Measurements from ENCODE around the gene ATXN7. TPM values are rescaled to one million over a fixed set of nuclear protein-coding genes. Genes with fewer than 3 reads are reported as not detected.

ATXN7 gene
- polyA plus RNA-seq, 1 experiment: 10.7 TPM

DNA sequence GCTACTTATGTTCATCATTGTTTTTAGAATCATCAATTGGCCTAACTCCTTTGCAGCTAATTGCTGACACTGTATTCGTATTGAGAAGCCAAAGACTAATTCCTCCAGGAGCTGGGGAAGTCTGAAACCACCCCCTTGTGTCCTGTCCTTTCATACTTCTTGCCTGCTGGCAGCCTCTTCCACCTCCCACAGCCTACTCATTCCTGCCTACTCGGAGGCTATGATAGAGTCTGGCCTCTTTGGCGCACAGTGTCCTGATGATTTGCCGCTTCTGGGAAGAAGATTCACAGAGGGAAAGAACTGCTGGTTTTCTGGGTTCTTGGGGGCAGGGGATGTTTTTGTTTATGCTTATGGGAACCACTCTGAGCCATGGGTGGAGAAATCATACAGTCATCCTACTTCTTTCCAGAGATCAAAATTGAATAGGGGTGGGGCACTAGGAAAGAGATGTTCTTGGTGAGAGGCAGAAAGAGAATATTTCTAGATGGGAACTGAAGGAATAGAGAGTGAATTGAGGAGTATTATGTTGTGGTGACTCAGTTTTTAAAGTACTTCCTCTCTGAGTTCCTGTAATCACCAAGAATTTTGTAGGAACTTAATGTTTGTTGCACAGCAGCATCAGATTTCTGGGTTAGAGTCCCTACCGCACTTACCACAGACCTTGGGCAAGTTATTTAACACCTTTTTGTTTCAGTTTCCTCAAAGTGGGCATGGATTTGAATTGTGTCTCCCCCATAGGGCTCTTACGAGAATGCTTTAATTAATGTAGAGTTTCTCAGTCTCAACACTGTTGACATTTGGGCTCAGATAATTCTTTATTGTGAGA is 70.6 kb downstream of the ATXN7 start:
- DNase-seq (ENCODE audit: low read depth, low spot score): no peak
- ChIA-PET CTCF (interaction anchor here (1.8 kb wide), 1 partner anchor 13 kb away, joined by 4 read pairs; no protein-coding TSS in a partner anchor), POLR2A (interaction anchor here (0.7 kb wide), 1 partner anchor 13 kb away, joined by 4 read pairs; no protein-coding TSS in a partner anchor)
- Histone ChIP-seq H3K27ac (ENCODE audit: low read depth, low read length) (no peak overlapping the region), H3K27me3 (ENCODE audit: control insufficient read depth, insufficient read depth, low read length) (no peaks in the 10 kb centered on the region), H3K4me3 (ENCODE audit: low read depth, low read length) (no peak overlapping the region), H3K9me3 (ENCODE audit: control insufficient read depth, insufficient read depth, low read length) (no peaks in the 10 kb centered on the region)
- TF ChIP-seq, protein P1, sequence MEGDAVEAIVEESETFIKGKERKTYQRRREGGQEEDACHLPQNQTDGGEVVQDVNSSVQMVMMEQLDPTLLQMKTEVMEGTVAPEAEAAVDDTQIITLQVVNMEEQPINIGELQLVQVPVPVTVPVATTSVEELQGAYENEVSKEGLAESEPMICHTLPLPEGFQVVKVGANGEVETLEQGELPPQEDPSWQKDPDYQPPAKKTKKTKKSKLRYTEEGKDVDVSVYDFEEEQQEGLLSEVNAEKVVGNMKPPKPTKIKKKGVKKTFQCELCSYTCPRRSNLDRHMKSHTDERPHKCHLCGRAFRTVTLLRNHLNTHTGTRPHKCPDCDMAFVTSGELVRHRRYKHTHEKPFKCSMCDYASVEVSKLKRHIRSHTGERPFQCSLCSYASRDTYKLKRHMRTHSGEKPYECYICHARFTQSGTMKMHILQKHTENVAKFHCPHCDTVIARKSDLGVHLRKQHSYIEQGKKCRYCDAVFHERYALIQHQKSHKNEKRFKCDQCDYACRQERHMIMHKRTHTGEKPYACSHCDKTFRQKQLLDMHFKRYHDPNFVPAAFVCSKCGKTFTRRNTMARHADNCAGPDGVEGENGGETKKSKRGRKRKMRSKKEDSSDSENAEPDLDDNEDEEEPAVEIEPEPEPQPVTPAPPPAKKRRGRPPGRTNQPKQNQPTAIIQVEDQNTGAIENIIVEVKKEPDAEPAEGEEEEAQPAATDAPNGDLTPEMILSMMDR (IDR thresholded peaks at IDR 0.05; ENCODE audit: low read depth, low read length): no peak

DNA sequence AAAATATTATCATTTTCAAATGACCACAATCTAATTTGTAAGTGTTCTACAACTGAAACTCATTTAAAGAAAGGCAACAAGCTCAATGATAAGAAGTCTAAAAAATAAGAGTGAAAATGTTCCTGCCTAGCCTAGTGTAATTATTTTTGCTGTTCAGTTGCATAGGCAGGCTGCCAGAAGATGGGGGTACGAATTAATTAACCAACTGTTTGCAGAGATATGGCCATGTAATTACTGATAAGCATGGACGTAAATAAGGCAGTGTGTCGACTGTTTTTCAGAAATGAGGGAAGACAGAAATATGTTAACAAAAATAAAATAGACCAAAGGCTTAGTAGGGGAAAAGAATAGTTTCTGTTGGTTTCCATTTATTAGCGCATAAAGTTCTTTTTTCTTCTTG is 73.3 kb downstream of the ATXN7 start:
- no peaks in the 10 kb centered on the region for H3K27me3 ChIP-seq (ENCODE audit: control insufficient read depth, insufficient read depth, low read length)
- peaks cover 3% of the 10 kb centered on the region; the same call in 1 of the 2 replicates for H3K9me3 ChIP-seq (ENCODE audit: control insufficient read depth, insufficient read depth, low read length)
- CTCF ChIA-PET: interaction anchor here (1.2 kb wide), 1 partner anchor 25 kb away, joined by 5 read pairs; no protein-coding TSS in a partner anchor
- H3K27ac ChIP-seq (ENCODE audit: low read depth, low read length): no peak overlapping the region
- H3K4me3 ChIP-seq (ENCODE audit: low read depth, low read length): no peak overlapping the region
- POLR2A ChIA-PET: no interaction called here
- TF ChIP-seq, protein P1 (IDR thresholded peaks at IDR 0.05; ENCODE audit: low read depth, low read length): no peak
- no peak for DNase-seq (ENCODE audit: low read depth, low spot score)

DNA sequence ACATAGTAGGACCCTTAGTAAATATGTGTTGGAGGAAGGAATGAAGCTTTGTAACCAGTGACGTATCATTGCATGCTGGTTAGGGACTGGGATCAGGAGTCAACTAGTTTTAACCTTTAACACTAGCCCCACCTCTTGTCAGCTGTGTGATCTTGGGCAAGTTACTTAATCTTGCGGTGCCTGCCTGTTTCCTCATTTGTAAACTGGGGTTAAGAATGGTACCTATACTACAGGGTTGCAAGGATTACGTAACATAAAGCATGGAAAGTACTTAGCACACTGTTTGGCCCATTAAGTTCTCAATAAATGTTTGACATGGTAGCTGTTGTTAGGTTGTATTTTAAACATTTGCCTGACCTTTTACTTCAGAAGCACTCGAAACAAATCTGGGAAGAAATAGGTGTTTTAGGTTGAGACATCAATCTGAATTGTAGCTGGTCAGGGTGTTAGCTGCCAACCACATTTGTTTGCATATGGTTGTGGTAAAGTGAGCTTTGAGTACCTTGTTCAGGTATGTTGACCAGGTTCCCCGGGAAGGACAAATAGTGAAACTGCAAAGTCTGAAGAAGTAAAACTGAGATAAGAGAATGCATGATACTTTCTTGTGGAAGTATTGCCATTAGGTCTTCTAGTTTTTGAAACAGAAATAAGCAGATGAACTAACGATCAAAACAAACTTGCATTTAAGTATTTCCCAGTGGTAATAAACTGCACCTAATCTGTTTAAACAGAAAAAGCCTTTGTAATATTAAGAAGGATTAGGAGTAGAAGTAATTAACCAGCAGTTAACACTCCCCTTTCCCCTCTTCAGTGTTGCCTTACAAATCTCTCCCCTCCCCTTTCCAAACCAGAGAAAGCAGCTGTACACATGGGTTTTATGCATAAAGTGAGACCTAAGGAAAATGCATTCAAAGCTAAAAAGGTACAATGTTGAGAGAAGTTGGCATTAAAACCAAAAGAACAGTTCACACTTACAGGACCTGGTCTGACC is 74.3 kb downstream of the ATXN7 start:
- Histone ChIP-seq H3K4me3 (ENCODE audit: low read depth, low read length) (no peak overlapping the region), H3K27ac (ENCODE audit: low read depth, low read length) (no peak overlapping the region), H3K9me3 (ENCODE audit: control insufficient read depth, insufficient read depth, low read length) (peaks cover 3% of the 10 kb centered on the region; the same call in 1 of the 2 replicates), H3K27me3 (ENCODE audit: control insufficient read depth, insufficient read depth, low read length) (no peaks in the 10 kb centered on the region)
- CTCF ChIA-PET: interaction anchor here (0.6 to 1.4 kb wide), 4 partner anchors 10 to 305 kb away, joined by 3 to 4 read pairs (median 3); no protein-coding TSS in a partner anchor
- POLR2A ChIA-PET: interaction anchor here (0.6 kb wide), 1 partner anchor 31 kb away, joined by 3 read pairs; no protein-coding TSS in a partner anchor
- TF ChIP-seq, protein P1 (IDR thresholded peaks at IDR 0.05; ENCODE audit: low read depth, low read length): no peak
- no peak for DNase-seq (ENCODE audit: low read depth, low spot score)

DNA sequence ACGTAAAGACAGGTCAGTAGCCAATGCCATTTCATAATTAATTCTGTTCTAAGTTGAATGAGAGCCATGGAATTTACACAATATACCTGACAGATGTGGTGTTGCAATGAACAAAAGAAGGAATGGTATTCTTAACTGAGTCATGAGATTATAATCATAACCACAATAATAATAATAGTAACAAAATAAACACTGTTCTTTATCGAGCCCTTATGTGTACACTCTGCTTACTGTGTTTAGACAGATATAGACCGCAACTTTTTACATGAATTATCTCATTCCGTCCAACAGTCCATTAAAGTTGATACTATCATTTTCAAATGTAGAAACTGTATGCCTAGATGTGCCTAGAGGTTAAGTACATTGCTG is 76.7 kb downstream of the ATXN7 start:
- no peak overlapping the region for H3K27ac ChIP-seq (ENCODE audit: low read depth, low read length)
- ChIA-PET CTCF (interaction anchor here (1.8 kb wide), 1 partner anchor 21 kb away, joined by 8 read pairs; no protein-coding TSS in a partner anchor), POLR2A (interaction anchor here (0.6 to 1.0 kb wide), 5 partner anchors 11 to 38 kb away, joined by 3 to 4 read pairs (median 3); no protein-coding TSS in a partner anchor)
- DNase-seq (ENCODE audit: low read depth, low spot score): peak; percentile 50
- peaks cover 3% of the 10 kb centered on the region; the same call in 1 of the 2 replicates for H3K9me3 ChIP-seq (ENCODE audit: control insufficient read depth, insufficient read depth, low read length)
- TF ChIP-seq, protein P1 (IDR thresholded peaks at IDR 0.05; ENCODE audit: low read depth, low read length): no peak
- no peaks in the 10 kb centered on the region for H3K27me3 ChIP-seq (ENCODE audit: control insufficient read depth, insufficient read depth, low read length)
- H3K4me3 ChIP-seq (ENCODE audit: low read depth, low read length): no peak overlapping the region

Measured in AG04450 (cell line).